Mucosa of gallbladder (tissue), 1 donor: ENCODE results near the gene GPC3. TPM values are rescaled to one million over a fixed set of nuclear protein-coding genes. Genes with fewer than 3 reads are reported as not detected.

ENCODE experiments used
- DNase-seq: peaks from one replicate; pipeline ENCODE4 v3.0.0-alpha.2; 2020; ENCODE audit warnings: low spot score
- total RNA-seq: library from RNA; stranded (reverse); gene quantifications from one replicate; pipeline ENCODE4 v1.2.1, GENCODE V29; 2021
- donor health status: DM: no; HTN: no; CAD: no.

GPC3 gene
- total RNA-seq, 1 donor from 2014 or later, result 44.7 TPM

GRCh38 chrX:133928365-133928764 is 57.0 kb downstream of the GPC3 start:
- DNase-seq, result no peak

GRCh38 chrX:133926809-133927208 is 58.6 kb downstream of the GPC3 start:
- no peak for DNase-seq

GRCh38 chrX:133926099-133926498 is 59.3 kb downstream of the GPC3 start:
- no peak for DNase-seq

- DNase-seq, result no peak
Measured at GRCh38 chrX:133924548-133924947, 60.8 kb downstream of the GPC3 start.

- DNase-seq, result no peak
Measured at GRCh38 chrX:133923548-133923947, 61.8 kb downstream of the GPC3 start.

- no peak for DNase-seq
Measured at GRCh38 chrX:133923113-133923512, 62.3 kb downstream of the GPC3 start.

GRCh38 chrX:133922390-133922771 is 63.0 kb downstream of the GPC3 start:
- DNase-seq, result no peak

- peak; percentile 55 for DNase-seq
Measured at GRCh38 chrX:133921764-133922389, 63.5 kb downstream of the GPC3 start.

- DNase-seq, result no peak
Measured at GRCh38 chrX:133921086-133921485, 64.3 kb downstream of the GPC3 start.

GRCh38 chrX:133918361-133918771 is 67.0 kb downstream of the GPC3 start:
- no peak for DNase-seq

- DNase-seq, result no peak
Measured at GRCh38 chrX:133916984-133917722, 68.2 kb downstream of the GPC3 start.

- DNase-seq, result no peak
Measured at GRCh38 chrX:133913658-133914388, 71.6 kb downstream of the GPC3 start.

- DNase-seq, result no peak
Measured at GRCh38 chrX:133913009-133913408, 72.4 kb downstream of the GPC3 start.

- DNase-seq, result no peak
Measured at GRCh38 chrX:133911825-133912495, 73.4 kb downstream of the GPC3 start.

GRCh38 chrX:133910539-133910938 is 74.9 kb downstream of the GPC3 start:
- no peak for DNase-seq

GRCh38 chrX:133909888-133910287 is 75.5 kb downstream of the GPC3 start:
- no peak for DNase-seq

- DNase-seq, result no peak
Measured at GRCh38 chrX:133908223-133908955, 77.0 kb downstream of the GPC3 start.

GRCh38 chrX:133907606-133908005 is 77.8 kb downstream of the GPC3 start:
- no peak for DNase-seq

- no peak for DNase-seq
Measured at GRCh38 chrX:133905305-133905704, 80.1 kb downstream of the GPC3 start.

GRCh38 chrX:133897593-133898163 is 87.7 kb downstream of the GPC3 start:
- no peak for DNase-seq

- DNase-seq, result no peak
Measured at GRCh38 chrX:133892337-133892736, 93.1 kb downstream of the GPC3 start.
